DMS153 treated with DMSO at 0.1 percent for 48 hours (cell line): ENCODE results near the gene GRK5.
"Not testable (repeated sequence)": the region's sequence is repeated elsewhere in the genome, so short reads cannot be mapped to it uniquely, and the experiment has no call there.

ENCODE experiments used
- DNase-seq: peaks from one replicate; lab custom pipeline; 2025; ENCODE audit not compliant: unreplicated experiment; lab: John Stamatoyannopoulos, UW

The GRK5 gene

DNA sequence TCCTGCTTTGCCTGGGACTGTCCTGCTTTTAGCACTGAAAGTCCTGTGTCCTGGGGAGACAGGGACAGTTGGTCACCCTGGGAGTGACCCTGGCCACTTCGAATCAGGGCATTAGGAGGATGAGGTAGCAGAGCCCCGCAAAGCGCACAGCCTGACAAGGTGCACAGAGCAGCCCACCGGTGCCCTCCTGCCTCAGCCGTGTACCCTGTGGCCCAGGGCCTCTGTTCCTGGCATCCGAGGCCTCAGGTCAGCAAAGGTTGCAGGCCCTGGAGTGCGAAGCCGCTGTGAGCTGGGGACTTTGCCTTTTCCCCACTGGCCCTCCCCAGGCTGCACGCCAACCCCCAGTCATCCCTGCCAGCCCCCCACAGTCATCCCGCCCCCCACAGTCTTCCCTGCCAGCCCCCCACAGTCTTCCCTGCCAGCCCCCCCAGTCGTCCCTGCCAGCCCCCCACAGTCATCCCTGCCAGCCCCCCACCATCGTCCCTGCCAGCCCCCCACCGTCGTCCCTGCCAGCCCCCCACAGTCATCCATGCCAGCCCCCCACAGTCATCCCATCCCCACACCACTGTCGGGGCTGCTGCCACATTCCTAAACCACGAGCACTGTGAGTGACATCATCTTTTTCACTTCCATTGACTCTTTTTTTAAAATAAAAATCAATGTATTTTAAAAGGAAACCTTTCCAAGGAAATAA lies 243.4 kb downstream of the GRK5 start:
- no peak for DNase-seq

DNA sequence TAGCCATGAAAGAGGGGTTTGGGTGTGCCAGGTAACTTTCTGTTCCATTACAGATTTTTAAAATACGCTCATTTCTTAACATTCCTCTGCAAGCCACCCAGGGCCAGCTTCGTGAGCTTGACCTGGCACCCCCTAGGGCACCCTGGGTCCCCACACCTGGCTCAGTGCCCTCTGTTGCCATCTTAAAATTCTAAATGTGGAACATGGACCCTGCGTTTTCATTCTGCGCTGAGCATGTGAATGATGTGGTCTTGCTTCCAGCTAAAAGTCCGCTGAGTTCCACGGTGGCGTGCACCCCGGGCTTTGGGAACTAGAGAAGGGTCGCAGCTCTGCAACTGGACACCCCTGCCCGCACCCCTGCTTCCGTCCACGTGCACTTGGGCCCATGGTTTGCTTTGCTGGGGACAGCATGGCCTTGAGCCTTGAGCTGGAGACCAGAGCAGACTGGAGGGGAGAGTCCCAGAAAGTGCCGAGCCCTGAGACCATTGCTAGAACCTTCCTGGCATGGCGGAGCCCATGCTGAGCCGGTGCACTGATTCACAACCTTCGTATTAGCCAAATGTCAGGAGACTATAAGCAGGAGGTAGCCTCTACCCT lies 244.0 kb downstream of the GRK5 start:
- no peak for DNase-seq

DNA sequence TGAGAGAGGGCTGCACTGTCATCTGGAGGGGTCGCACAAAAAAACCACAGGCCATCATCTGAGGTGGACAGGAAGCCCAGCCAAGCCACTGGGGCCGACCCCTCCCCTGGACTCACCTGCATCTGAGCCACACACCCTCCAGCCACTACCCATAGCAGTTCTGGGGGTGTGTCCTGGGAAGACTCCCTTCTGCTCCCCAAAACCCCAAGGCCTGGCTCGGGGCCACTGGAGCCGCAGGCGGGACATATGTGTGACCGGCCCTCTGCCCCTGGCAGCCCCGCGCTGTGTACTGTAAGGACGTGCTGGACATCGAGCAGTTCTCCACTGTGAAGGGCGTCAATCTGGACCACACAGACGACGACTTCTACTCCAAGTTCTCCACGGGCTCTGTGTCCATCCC lies 245.0 kb downstream of the GRK5 start:
- no peak for DNase-seq

DNA sequence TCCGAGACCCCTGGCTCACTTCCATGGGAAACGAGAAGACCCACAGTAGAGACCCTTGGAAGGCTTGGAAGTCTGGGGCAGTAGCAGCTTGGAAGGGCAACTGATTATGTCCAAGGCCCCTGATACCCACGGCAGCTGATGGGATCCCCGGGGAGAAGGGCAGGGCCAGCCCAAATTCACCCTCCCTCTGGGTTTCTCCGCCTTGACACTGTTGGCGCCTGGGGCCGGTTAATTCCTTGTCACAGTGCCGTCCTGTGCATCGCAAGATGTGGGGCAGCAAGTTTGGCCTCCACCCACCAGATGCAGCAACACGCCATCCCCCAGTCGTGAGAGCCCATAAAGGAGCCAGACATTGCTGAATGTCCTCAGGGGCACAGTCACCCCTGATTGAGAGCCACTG lies 245.9 kb downstream of the GRK5 start:
- DNase-seq = no peak

DNA sequence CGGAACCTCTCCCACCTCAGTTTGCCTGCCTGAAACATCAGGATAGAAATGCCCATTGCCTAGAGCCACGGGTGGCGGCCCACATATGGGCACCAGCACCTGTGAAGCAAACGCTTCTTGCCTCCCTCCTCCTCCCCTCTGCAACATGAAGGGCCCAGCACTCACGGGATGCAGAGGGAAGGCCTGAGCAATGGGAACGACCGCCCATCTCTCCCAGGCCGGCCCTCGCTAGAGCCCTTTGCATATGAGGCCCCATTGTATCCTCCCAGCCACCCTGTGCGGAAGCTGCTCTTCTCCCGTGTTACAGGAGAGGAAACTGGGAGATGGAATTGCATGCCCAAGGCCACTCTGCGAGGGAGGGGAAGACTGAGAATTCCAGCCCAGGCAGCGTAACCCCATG lies 246.9 kb downstream of the GRK5 start:
- DNase-seq = no peak

DNA sequence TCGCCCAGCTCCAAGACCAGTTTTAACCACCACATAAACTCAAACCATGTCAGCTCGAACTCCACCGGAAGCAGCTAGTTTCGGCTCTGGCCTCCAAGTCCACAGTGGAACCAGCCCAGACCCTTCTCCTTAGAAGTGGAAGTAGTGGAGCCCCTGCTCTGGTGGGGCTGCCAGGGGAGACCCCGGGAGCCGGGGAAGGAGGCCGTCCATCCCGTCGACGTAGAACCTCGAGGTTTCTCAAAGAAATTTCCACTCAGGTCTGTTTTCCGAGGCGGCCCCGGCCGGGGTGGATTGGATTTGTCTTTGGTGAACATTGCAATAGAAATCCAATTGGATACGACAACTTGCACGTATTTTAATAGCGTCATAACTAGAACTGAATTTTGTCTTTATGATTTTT lies 247.6 kb downstream of the GRK5 start:
- DNase-seq = no peak

DNA sequence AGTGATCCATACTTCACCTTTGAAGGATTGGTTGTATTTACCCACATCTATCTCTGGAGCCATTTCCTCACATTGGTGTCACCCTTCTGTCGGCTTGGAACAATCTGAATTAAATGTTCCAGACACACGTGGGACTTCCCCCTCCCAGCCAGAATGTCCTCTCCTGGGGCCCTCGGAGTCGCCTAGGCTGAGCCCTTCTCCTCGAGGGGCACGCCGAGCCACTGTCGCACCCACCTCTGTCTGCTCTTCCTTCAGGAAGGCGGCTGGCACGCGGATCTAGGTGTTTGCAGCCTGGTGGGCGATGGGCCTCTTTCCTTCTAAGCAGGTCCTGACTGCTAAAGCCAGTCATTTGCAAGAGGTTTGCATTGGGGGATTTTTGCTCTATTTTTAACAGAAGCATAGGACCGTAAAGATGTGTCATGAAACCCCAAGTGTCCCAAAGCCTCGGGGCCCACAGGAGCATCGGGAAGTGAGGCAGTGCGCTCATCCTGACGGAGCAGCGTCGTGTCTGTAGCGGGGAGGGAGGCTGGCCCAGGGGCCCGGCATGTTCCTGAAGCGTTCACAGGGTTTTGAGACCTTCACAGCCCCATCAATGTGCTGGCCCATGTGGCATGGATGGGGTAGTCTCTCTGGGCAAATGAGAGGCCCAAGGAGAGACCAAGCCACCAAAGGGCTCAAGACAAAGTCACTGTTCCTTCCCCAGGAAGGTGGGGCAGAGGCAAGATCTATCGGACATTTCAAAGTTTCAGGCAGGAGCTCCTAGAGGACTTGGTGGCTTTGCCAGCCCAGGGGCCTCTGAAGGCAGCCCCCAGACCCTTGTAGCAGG lies 248.5 kb downstream of the GRK5 start:
- DNase-seq = no peak

DNA sequence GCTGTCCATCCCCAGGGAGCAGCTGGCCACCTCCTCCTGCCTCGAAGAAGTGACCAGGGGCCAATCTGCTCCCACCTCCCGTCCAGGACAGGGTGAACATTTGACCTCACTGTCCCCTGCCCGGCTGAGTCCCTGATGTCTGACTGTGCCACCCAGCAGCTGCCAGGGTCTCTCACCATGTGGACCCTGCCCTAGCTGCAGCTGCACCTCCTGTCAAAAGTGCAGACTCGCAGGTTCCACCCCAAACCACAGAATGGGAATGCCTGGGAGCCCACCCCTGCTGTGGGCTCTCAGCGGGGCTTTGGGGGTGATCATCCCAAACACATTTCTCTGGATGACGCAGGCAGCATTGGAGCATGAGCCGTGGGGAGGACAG lies 249.1 kb downstream of the GRK5 start:
- no peak for DNase-seq

DNA sequence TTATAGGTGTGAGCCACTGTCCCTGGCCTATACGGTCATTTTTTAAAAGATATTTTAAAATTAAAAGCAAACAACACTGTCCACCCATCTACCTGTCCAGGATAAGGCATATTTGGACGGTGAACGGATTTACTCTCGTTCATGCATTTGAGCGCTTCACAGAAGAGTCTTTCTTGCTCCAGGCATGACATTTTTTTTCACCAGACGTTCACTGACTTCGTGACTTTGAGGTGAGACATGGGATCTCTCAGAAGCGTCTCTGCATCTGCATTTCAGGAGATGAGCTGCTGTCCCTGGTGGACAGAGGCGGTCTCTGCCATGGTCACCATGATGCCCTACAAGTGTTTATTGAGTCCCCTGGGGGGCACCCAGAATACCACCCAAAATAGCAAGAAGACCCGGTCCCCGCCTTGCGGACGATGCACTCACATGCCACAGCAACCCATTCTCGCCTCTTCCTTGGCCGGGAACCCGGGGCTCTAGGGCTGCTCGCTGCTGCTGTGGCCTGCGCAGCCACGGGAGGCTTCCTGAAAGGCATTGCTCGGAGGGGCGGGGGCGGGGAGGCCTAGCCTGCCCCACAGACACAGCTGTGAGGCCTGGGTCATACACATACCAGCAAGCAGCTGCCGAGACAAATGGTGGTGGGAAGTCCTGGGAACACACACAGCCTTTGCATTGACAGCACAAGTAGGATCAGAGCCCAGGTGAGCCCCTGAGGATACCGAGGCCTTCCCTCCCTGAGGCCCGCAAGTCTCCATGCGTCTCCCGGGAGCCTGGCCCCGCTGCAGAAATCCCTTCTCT lies 250.8 kb downstream of the GRK5 start:
- DNase-seq = no peak

DNA sequence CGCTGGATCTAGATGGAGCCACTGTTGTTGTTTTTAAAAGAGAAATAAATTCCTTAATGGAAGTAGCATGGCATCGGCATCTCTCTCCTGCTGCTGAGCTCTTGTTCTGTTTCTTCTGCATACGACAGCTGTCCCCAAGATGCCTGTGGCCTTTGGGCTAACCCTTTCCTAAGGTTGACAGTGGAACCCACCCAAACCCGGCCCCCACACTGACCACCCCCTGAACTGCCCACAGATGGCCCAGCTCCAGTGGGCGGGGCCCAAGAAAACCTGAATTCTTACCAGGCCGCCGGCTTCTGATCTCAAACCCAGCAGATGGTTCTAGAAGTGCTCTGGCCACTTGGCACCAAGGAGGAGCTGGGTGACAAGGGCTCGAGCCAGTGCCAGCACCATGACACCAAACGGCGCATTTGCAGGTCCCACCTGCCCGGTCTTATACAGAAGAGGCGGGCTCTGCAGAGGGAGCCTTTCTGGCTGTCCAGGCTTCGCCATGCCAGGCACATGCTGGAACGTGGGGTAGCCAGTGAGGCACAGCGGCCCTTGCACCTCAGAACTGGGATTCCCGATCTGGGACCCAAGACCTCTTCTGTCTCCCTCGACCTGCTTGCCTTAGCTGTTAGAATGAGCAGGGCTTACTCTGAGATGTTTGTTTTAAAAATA lies 252.4 kb downstream of the GRK5 start:
- no peak for DNase-seq

DNA sequence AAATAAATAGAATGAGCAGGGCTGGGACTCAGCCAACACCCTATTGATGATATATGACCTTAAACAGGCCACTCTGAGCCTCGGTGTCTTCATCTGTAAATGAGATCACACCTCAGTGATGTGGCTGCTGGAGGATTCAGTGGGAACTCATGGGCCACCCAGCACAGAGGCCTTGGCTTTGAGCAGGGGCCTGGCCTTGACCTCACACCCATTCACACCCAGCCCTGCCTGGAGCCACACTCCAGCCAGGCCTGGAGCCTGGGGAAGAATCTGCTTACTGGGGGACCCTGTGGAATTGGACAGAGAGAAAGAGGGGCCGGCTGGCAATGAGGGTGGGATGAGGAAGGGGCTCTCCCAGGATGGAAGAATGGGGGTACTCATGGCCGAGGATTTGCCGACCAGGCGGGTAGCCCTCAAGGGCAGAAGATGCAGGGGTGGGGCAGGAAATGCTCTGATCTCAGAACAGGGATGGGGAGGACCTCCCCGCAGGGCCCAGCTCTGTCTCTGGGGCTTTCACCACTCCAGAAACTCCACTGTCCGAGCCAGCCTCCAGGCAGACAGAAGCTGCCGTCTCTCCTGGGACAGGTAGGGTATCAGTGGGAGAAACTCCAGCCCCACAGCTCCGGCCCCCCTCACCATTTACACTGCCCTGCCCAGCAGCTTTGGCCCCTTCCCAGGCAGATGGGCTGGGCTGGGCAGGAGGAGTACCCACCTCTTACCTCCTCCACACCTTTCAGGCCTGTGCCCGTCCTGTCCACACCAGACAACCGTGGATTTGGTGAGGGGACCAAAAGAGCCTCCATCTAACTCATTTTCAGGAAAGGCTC lies 253.2 kb downstream of the GRK5 start:
- no peak for DNase-seq

DNA sequence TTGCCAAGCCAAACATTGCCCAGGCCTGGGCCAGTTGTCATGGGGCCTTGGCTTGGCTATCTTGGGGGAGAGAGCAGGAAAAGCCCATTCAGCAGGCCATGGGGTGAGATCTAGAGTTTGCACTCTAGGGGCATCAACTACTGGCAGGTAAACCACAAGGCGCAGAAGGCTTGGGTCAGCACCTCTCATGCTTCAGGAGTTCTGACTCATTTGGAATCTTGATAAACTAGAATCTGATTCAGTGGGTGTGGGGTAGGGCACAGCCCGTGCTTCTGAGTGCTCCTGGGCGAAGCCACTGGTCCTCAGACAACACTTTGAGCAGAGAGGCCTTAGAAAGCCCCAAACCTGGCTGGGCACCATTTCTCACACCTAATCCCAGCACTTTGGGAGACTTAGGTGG lies 254.0 kb downstream of the GRK5 start:
- DNase-seq = no peak

DNA sequence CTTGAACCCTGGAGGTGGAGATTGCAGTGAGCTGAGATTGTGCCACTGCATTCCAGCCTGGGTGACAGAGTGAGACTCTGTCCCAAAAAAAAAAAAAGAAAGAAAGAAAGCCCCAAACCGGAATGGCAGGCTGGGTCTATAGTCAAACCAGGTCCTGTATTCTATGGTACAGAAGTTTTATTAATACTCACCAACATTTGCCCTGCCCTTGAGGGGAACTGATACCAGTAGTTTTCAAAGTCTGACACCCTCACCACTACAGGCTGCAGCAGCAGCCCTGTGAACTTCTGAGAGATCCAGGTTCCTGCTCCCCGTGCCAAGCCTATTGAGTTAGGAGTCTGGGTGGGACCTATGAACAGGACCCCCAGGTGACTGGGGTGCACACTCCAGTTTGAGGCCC lies 254.6 kb downstream of the GRK5 start:
- DNase-seq = no peak

DNA sequence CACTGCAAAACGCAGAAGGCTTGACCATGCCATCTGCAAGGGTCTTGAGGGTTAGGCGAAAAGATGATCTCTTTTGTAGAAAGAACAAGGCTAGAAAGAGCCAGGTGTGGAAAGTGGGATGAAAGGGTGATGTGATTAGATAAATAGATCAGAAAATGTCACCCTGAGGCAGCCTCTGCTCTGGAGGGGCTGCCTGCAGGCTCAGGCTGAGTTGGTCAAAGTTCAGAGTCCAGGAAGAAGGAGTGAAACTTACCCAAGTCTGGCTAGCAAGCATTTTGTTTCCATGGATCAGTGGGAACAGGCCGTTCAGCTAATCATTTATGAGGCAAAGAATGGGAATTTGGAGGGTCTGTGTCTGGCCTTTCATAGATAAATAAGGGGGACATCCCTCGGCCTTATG lies 255.4 kb downstream of the GRK5 start:
- no peak for DNase-seq

DNA sequence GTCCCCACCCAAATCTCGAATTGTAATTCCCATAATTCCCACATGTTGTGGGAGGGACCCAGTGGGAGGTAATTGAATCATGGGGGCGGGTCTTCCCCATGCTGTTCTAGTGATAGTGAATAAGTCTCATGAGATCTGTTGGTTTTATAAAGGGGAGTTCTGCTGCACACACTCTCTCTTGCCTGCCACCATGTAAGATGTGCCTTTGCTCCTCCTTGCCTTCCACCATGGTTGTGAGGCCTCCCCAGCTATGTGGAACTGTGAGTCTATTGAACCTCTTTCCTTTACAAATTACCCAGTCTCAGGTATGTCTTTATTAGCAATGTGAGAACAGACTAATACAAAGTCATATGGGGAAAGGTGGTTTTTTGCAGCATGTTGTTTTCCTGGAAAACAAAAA lies 255.8 kb downstream of the GRK5 start:
- DNase-seq = not testable (repeated sequence)

DNA sequence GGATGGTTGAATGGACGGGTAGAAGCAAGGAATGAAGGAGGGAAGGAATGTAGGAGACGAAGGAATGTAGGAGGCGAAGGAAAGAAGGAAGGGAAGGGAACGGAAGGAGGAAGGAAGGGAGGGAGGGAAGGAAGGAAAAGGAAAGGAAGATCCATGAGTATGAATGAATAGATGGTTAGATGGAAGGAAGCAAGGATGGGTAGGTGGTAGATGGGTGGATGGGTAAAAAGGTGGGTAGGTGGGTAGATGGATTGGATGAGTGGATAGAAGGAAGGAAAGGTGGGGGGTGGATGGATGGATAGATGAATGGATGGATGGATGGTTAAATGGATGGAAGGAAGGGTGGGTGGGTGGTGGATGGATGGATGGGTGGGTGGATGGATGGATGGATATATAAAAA lies 257.7 kb downstream of the GRK5 start:
- no peak for DNase-seq

DNA sequence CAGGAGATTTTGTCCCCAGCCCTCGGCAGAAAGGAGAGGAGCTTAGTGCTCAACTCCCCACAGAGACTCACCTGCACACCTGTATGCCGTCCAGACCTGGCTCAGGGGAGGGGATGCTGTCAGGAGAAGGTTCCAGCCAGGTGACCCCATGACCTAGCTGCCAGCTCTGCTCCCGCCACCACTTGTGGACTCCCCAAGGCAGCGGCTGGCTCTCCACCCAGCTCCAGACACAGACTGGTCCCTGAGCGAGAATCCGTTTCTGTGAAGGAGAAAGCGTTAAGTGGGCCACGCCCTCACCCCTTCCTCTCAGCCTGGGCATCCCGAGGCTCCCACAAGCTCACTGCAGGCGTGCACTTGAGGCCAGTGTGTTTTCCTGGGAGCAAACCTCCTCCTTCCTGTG lies 258.7 kb downstream of the GRK5 start:
- DNase-seq = no peak

DNA sequence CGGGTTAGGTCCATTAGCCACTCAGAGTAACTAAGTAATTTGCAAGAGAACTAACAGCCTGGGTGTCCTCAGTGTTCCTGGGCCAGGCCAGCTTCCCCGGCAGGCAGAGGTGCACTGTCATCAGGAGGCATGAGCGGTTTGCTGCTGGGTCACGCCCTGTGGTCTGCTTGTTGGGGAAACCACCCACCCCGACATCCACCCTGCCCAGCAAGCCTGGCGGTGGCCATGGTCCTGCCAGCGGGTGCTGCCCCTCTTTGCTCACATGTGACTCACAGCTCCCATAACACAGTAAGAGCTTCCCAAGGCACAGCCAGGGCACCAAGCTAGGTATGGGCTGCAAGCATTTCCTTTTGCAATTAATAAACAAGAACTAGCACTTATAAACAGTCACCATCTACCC lies 259.3 kb downstream of the GRK5 start:
- no peak for DNase-seq

DNA sequence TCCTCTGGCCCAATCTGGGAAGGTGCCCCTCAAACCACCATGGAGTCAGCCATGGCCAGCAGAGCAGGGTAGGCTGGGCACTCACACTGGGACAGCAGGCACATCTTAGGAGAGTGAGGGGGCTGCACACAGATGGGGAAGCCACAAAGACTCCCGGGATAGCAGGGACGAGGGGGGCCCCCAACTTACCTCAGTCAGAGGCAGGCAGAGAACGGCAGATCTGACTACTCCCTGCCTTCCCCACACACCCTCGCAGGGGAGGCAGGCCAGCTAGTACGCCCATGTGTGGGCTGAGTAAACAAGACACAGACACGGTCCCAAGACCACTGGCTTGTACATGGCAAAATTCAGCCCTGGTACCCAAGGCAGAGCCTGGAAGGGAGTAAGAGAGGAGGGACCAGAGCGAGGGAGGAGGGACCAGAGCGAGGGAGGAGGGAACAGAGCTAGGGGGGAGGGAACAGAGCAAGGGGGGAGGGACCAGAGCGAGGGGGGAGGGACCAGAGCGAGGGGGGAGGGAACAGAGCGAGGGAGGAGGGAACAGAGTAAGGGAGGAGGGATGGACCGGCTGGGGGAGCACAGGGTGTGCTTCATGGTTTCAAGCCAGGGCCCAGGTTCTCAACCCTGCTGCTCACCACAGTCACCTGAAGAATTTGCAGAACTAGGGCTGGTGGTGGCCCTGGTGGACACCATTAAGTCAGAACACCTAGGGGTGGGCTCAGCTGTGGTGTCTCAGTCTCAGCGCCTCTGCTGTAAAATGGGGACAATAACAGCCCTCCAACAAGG lies 261.4 kb downstream of the GRK5 start:
- DNase-seq = no peak
